ENCODE data around the gene EIF5A2.
"Not testable (repeated sequence)": the region's sequence is repeated elsewhere in the genome, so short reads cannot be mapped to it uniquely, and the experiment has no call there.

- TF ChIP-seq, protein P1, sequence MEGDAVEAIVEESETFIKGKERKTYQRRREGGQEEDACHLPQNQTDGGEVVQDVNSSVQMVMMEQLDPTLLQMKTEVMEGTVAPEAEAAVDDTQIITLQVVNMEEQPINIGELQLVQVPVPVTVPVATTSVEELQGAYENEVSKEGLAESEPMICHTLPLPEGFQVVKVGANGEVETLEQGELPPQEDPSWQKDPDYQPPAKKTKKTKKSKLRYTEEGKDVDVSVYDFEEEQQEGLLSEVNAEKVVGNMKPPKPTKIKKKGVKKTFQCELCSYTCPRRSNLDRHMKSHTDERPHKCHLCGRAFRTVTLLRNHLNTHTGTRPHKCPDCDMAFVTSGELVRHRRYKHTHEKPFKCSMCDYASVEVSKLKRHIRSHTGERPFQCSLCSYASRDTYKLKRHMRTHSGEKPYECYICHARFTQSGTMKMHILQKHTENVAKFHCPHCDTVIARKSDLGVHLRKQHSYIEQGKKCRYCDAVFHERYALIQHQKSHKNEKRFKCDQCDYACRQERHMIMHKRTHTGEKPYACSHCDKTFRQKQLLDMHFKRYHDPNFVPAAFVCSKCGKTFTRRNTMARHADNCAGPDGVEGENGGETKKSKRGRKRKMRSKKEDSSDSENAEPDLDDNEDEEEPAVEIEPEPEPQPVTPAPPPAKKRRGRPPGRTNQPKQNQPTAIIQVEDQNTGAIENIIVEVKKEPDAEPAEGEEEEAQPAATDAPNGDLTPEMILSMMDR (IDR thresholded peaks at IDR 0.05), result not testable (repeated sequence)
- not testable (repeated sequence) for TF ChIP-seq POLR2A (IDR thresholded peaks at IDR 0.05)
Measured at GRCh38 chr3:170896333-170896732, 12.1 kb downstream of the EIF5A2 start.

All from adrenal gland (tissue), 5 donors.